ENCODE data around the gene TSHR.
"Not testable (repeated sequence)": the region's sequence is repeated elsewhere in the genome, so short reads cannot be mapped to it uniquely, and the experiment has no call there.

Gene TSHR

GRCh38 chr14:80996049-80996901 is 40.9 kb downstream of the TSHR start:
- no peak for DNase-seq (ENCODE audit: low read depth)

DNA sequence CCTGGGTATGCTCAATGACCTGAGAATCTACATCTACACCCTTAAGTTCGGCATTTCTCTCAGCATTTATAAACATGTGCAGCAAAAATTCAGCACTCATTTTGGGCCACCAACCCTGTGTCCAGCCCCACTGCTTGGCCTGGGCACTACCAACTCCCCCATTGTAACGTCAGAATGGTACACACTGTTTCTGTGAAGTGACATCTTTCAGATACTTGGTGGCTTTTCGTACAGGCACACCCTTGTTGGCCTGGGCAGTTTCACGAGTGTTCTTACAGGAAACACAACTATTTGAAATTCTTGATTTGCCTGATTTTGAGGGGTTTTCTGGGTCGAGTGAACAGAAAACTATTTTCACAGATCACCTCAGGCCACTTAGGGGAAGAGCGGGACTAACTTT is 46.0 kb downstream of the TSHR start:
- DNase-seq (ENCODE audit: low read depth): no peak

GRCh38 chr14:81004575-81004974 is 49.2 kb downstream of the TSHR start:
- no peak for DNase-seq (ENCODE audit: low read depth)

DNA sequence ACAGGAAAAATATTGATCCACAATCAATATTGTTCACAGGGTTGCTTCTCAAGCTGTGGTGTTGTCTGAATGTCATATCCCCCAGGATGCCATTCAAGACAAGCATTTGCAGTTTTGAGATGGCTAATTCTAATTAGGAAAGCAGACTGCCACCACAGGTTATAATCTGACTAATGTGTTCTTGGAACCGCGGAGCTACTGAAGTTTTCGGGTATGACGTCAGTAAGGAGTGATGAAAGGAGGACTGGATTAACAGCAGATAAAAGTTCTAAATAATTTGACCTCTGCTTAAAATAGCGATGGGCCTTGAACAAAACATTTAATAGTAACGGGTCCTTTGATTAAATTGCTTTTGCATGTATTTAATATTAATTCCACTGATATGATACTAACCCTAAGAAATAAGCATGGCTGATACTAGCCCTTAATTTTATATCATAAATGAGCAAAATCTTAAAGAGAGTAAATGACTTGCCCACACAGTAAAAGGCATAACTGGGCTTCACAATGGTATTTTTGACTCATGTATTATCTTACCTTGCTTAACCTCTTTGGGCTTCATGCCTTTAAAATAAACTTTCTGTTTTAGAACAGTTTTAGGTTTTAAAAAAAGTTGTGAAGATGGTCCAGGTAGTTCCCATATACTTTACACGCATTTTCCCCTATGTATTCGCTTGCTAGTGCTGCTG is 50.3 kb downstream of the TSHR start:
- DNase-seq (ENCODE audit: low read depth): no peak

DNA sequence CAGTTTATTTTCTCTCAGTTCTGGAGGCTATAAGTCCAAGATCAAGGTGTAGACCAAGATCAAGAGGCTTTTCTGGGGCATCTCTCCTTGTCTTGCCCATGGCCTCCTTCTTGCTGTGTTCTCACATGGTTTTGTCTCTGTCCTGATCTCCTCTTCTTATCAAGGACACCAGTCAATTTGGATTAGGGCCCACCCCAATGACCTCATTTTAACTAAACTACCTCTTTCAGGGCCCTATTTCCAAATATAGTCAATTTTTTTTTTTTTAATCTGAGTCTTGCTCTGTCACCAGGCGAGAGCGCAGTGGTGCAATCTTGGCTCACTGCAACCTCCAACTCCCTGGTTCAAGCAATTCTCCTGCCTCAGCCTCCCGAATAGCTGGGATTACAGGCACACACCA is 50.8 kb downstream of the TSHR start:
- no peak for DNase-seq (ENCODE audit: low read depth)

DNA sequence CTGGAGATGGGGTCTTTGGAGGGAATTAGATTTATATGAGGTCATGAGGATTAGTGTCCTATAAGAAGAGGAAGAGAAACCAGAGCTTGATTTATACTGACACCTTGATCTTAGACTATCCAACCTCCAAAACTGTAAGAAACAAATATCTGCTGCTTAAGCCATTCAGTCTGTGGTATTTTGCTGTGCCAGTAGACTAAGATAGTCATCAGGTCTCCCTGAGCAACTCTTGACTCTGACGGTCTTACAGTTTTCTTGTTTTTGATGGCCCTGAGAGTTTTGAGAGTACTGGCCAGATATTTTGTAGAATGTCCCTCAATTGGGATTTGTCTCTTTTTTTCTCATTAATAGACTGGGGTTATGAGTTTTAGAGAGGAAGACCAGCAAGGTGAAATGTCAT is 51.7 kb downstream of the TSHR start:
- no peak for DNase-seq (ENCODE audit: low read depth)

GRCh38 chr14:81009346-81009745 is 53.9 kb downstream of the TSHR start:
- DNase-seq (ENCODE audit: low read depth): no peak

DNA sequence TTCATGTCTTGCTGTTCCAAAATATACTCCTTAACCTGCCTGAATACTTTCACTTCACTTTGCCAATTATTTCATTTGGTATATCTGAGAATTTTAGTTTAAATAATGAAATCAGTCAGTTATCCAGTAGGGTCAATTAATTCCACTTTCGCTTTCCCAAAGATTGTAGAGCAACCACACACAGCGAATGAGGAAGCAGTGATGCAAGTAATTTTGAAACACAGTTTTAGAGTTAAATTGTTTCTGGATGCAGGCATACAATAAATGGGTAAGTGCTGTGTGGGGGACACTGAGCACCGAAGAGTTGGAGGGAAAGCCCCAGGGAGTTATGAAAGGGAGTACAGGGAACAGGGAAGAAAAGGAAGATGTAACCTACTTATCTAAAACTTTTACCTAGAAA is 62.8 kb downstream of the TSHR start:
- DNase-seq (ENCODE audit: low read depth): no peak

- DNase-seq (ENCODE audit: low read depth): no peak
Observed at GRCh38 chr14:81018684-81019083, 63.3 kb downstream of the TSHR start.

GRCh38 chr14:81019113-81019512 is 63.7 kb downstream of the TSHR start:
- not testable (repeated sequence) for DNase-seq (ENCODE audit: low read depth)

GRCh38 chr14:81023095-81023710 is 67.8 kb downstream of the TSHR start:
- no peak for DNase-seq (ENCODE audit: low read depth)

DNA sequence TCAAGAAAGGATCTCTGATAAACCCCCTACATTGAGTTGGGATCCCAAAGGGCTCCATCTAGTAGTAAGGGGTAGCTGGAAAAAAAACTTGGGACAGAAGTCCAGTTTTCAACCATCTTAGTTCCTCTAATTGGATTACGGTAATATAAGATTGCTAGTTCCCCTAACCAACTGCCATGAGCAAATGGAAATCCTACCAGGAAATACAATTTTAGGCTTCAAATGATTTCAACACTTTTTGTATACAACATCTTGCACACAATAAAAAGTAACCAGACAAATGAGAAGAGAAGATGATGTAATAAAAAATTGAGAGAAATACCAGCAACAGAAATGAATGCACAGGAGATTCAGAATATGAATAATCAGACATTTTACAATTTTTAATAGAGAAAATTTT is 73.0 kb downstream of the TSHR start:
- DNase-seq (ENCODE audit: low read depth): no peak

- no peak for DNase-seq (ENCODE audit: low read depth)
Observed at GRCh38 chr14:81031488-81031887, 76.1 kb downstream of the TSHR start.

GRCh38 chr14:81033698-81034240 is 78.3 kb downstream of the TSHR start:
- no peak for DNase-seq (ENCODE audit: low read depth)

DNA sequence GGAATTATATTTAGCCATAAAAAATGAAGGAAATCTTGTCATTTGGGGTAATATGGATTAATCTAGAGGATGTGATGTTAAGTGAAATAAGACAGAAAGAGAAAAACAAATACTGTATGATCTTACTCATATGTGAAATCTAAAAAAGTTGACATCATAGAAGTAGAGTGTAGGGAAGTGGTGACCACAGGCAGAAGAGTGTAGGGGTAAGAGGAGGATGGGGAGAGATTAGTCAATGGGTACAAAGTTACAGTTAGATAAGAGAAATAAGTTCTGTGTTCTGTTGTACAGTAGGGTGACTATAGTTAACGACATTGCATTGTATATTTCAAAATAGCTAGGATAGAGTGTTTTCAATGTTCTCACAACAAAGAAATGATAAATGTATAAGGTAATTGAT is 87.0 kb downstream of the TSHR start:
- no peak for DNase-seq (ENCODE audit: low read depth)

DNA sequence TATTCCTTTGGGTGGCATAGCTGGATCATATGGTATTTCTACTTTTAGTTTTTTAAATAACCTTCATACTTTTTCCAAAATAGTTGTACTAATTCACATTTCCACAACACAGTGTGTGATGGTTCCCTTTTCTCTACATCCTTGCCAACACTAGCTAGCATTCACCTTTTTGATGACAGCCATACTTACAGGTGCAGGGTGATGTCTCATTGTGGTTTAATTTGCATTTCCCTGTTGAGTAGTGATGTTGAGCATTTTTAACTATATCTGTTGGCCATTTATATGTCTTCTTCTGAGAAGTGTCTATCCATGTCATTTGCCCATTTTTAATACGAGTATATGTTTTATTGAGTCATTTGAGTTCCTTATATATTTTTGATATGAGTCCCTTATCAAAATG is 96.1 kb downstream of the TSHR start:
- DNase-seq (ENCODE audit: low read depth): no peak

DNA sequence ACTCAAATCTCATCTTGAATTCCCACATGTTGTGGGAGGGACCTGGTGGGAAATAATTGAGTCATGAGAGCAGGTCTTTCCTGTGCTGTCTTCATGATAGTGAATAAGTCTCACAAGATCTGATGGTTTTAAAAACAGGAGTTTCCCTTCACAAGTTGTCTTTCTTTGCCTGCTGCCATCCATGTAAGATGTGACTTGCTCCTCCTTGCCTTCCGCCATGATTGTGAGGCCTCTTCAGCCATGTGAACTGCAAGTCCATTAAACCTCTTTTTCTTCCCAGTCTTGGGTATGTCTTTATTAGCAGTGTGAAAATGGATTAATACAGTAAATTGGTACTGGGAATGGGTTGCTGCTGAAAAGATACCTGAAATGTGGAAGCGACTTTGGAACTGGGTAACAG is 98.6 kb downstream of the TSHR start:
- not testable (repeated sequence) for DNase-seq (ENCODE audit: low read depth)

- no peak for DNase-seq (ENCODE audit: low read depth)
Observed at GRCh38 chr14:81055971-81056370, 100.5 kb downstream of the TSHR start.

DNA sequence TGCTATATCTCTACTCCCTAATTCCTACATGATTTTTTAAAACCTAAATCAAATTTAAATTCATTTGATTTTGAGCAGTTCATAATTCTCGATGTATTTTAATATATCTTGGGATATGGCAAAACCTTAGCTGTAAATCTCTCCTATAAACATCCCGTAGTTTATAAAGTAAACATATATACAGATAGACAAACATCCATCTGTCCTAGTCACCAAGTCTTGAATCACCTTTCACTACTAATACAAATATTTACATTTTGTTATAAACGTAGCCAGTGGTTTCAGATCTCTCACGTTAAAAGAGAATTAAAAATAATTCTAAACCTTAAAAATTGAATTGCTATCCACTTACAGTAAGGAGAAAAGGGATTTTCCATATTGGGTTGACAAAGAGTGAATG is 107.0 kb downstream of the TSHR start:
- DNase-seq (ENCODE audit: low read depth): no peak

DNA sequence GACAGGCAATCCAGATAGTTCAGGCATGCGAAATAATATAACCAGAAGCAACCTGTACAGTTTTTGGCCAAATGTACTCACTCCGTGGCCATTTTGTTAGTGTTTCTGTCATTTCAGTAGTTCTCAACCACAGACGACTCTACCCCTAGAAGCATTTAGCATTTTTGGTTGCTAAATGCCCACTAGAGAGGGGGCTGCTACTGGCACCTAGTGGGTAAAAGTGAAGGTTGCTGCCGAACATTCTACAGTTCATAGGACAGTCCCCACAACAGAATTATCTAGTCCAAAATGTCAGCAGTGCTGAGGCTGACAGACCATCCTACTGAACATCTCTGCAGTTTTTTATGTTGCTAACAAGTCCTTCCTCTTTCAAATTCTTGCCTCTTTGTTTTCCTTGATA is 107.4 kb downstream of the TSHR start:
- no peak for DNase-seq (ENCODE audit: low read depth)

DNA sequence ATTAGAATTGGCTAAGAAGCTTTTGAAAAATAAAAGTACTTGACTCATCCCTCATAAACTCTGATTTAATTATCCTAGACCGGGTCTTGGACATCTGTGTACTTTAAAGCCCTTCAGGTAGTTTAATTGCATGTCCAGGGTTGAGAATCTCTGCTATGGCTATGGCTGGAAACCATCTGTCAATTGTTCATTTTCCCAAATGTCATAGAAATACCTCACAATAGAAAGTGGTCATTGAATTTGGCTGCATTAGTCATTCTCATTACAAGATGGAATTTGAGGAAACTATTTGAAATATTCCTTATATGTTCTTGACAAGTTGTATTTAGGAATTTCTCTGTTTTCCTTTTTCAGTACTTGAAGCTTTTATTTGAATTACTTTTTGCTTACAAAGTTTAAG is 111.3 kb downstream of the TSHR start:
- no peak for DNase-seq (ENCODE audit: low read depth)

DNA sequence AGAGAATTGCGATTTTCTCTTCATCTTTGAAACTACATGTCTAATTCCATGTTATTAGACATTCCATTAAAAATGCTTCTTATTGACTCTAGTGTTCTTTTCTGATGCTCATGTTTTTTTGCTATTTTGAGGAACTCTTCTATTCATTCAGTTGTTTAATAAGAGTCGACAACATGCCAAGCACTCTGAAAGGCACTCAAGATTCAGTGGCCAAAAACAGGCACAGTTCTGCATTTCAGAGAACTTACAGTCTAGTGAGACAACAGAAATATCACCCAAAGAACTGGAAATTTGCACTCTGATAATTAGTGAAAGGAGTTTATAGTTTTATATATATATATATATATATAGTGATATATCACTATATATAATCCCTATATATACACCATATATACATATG is 111.7 kb downstream of the TSHR start:
- no peak for DNase-seq (ENCODE audit: low read depth)

GRCh38 chr14:81068176-81068782 is 112.9 kb downstream of the TSHR start:
- no peak for DNase-seq (ENCODE audit: low read depth)

All from stimulated activated CD8-positive, alpha-beta memory T cell treated with anti-CD3 and anti-CD28 coated beads, Interleukin-4, amount 100 ng/mL, for 24 hours (primary cell).